ENCODE results near the gene COL6A2. TPM values are rescaled to one million over a fixed set of nuclear protein-coding genes. Genes with fewer than 3 reads are reported as not detected.
A peak's percentile ranks its signal among the peaks of the same experiment; 100 is the strongest.

COL6A2 gene
- total RNA-seq, 1 experiment from 2014 or later, result 22.0 TPM

GRCh38 chr21:46049890-46050667 is 47.8 kb upstream of the COL6A2 start:
- Histone ChIP-seq H3K9me2 (ENCODE audit: insufficient read depth) (no peaks in the 10 kb centered on the region), H3K27ac (peak overlapping the region; percentile 88), H3K4me2 (peak overlapping the region; percentile 69), H3F3A (ENCODE audit: insufficient read depth, low read depth) (peaks cover 23% of the 10 kb centered on the region; the same call in 1 of the 2 replicates), H3K4me3 (peak overlapping the region; percentile 11; the same call in 1 of the 2 replicates), H3K27me3 (ENCODE audit: insufficient read depth, low read depth) (no peaks in the 10 kb centered on the region), H3K79me2 (ENCODE audit: low read depth) (no peaks in the 10 kb centered on the region), H4K20me1 (ENCODE audit: insufficient read depth) (no peaks in the 10 kb centered on the region), H3K4me1 (replicated peaks; ENCODE audit: insufficient read depth) (peaks cover 41% of the 10 kb centered on the region), H2AFZ (peak overlapping the region; percentile 23; the same call in 1 of the 2 replicates), H3K36me3 (ENCODE audit: low read depth) (no peaks in the 10 kb centered on the region), H3K9me3 (ENCODE audit: insufficient read depth, low read depth) (no peaks in the 10 kb centered on the region)
- no peak for DNase-seq
- CTCF ChIA-PET, result no interaction called here
- TF ChIP-seq EZH2 (IDR thresholded peaks at IDR 0.05; ENCODE audit: low read depth) (no peak), CTCF (conservative IDR thresholded peaks at IDR 0.05) (no peak)
- no TSS peak for BruUV-seq (replicated peaks)
- intact Hi-C loops (cut with micrococcal nuclease; ENCODE audit: unreplicated experiment), result loop anchor here (10.0 kb wide), 1 partner anchor 65 kb away; the partner anchor contains the start of gene COL6A1
- POLR2A ChIA-PET (ENCODE audit: unreplicated experiment), result no interaction called here

GRCh38 chr21:46050668-46051378 is 47.1 kb upstream of the COL6A2 start:
- Histone ChIP-seq H3K9me3 (ENCODE audit: insufficient read depth, low read depth) (no peaks in the 10 kb centered on the region), H3K4me2 (no peak overlapping the region), H3K4me3 (no peak overlapping the region), H3K79me2 (ENCODE audit: low read depth) (no peaks in the 10 kb centered on the region), H3K27ac (peak overlapping the region; percentile 88; the same call in 1 of the 2 replicates), H3F3A (ENCODE audit: insufficient read depth, low read depth) (peaks cover 23% of the 10 kb centered on the region; the same call in 1 of the 2 replicates), H3K4me1 (replicated peaks; ENCODE audit: insufficient read depth) (peaks cover 41% of the 10 kb centered on the region), H3K27me3 (ENCODE audit: insufficient read depth, low read depth) (no peaks in the 10 kb centered on the region), H3K9me2 (ENCODE audit: insufficient read depth) (no peaks in the 10 kb centered on the region), H2AFZ (no peak overlapping the region), H4K20me1 (ENCODE audit: insufficient read depth) (no peaks in the 10 kb centered on the region), H3K36me3 (ENCODE audit: low read depth) (no peaks in the 10 kb centered on the region)
- CTCF ChIA-PET, result no interaction called here
- DNase-seq, result no peak
- POLR2A ChIA-PET (ENCODE audit: unreplicated experiment), result no interaction called here
- TF ChIP-seq CTCF (conservative IDR thresholded peaks at IDR 0.05), result no peak
- no peak for TF ChIP-seq EZH2 (IDR thresholded peaks at IDR 0.05; ENCODE audit: low read depth)
- intact Hi-C loops (cut with micrococcal nuclease; ENCODE audit: unreplicated experiment), result no loop called here
- no TSS peak for BruUV-seq (replicated peaks)

- no peaks in the 10 kb centered on the region for H3K27me3 ChIP-seq (ENCODE audit: insufficient read depth, low read depth)
- BruUV-seq (replicated peaks), result no TSS peak
- intact Hi-C loops (cut with micrococcal nuclease; ENCODE audit: unreplicated experiment), result no loop called here
- peaks cover 41% of the 10 kb centered on the region for H3K4me1 ChIP-seq (replicated peaks; ENCODE audit: insufficient read depth)
- H3K79me2 ChIP-seq (ENCODE audit: low read depth), result no peaks in the 10 kb centered on the region
- POLR2A ChIA-PET (ENCODE audit: unreplicated experiment), result no interaction called here
- H3K9me3 ChIP-seq (ENCODE audit: insufficient read depth, low read depth), result no peaks in the 10 kb centered on the region
- H3F3A ChIP-seq (ENCODE audit: insufficient read depth, low read depth), result peaks cover 23% of the 10 kb centered on the region; the same call in 1 of the 2 replicates
- TF ChIP-seq CTCF (conservative IDR thresholded peaks at IDR 0.05), result no peak
- no peak for TF ChIP-seq EZH2 (IDR thresholded peaks at IDR 0.05; ENCODE audit: low read depth)
- H2AFZ ChIP-seq, result no peak overlapping the region
- CTCF ChIA-PET, result no interaction called here
- no peaks in the 10 kb centered on the region for H4K20me1 ChIP-seq (ENCODE audit: insufficient read depth)
- H3K36me3 ChIP-seq (ENCODE audit: low read depth), result no peaks in the 10 kb centered on the region
- H3K9me2 ChIP-seq (ENCODE audit: insufficient read depth), result no peaks in the 10 kb centered on the region
- H3K4me2 ChIP-seq, result no peak overlapping the region
- no peak for DNase-seq
- H3K27ac ChIP-seq, result no peak overlapping the region
- no peak overlapping the region for H3K4me3 ChIP-seq
Observed at GRCh38 chr21:46051379-46051770, 46.5 kb upstream of the COL6A2 start.
